Liver (tissue), 9 donors: ENCODE measurements around the gene PANX1. TPM values are rescaled to one million over a fixed set of nuclear protein-coding genes. Genes with fewer than 3 reads are reported as not detected.

ENCODE experiments used
- DNase-seq: peaks from one replicate; pipeline ENCODE4 v3.0.0-alpha.2; 2017; ENCODE audit warnings: low spot score
- H3K27ac ChIP-seq, 2 donors: one replicate each; pipeline ENCODE4 v1.7.0; 2013; ENCODE audit warnings: inconsistent platforms in 2 of 2, low read length in 2 of 2, control low read depth in 1 of 2, low read depth in 1 of 2, mild to moderate bottlenecking in 1 of 2
- H3K27me3 ChIP-seq, 4 donors: one replicate each; pipeline versions ENCODE4 v1.6.1 to v1.7.0; 2013; ENCODE audit warnings: low read length in 3 of 4, inconsistent platforms in 1 of 4, mild to moderate bottlenecking in 1 of 4, moderate library complexity in 1 of 4; ENCODE audit not compliant: control insufficient read depth in 4 of 4, insufficient read depth in 4 of 4
- H3K36me3 ChIP-seq, 4 donors: one replicate each; pipeline versions ENCODE4 v1.6.1 to v1.7.0; 2013; ENCODE audit warnings: low read length in 3 of 4, mild to moderate bottlenecking in 3 of 4, low read depth in 1 of 4, moderate library complexity in 1 of 4; ENCODE audit not compliant: control insufficient read depth in 4 of 4, insufficient read depth in 3 of 4
- H3K4me1 ChIP-seq, 4 donors: one replicate each; pipeline versions ENCODE4 v1.6.1 to v1.7.0; 2013; ENCODE audit warnings: low read length in 3 of 4, mild to moderate bottlenecking in 3 of 4, moderate library complexity in 1 of 4; ENCODE audit not compliant: control insufficient read depth in 4 of 4, insufficient read depth in 4 of 4
- H3K4me3 ChIP-seq, 3 donors: one replicate each; pipeline versions ENCODE4 v1.6.1 to v1.7.0; 2013; ENCODE audit warnings: low read length in 3 of 3, control low read depth in 1 of 3, low read depth in 1 of 3, mild to moderate bottlenecking in 1 of 3
- H3K9ac ChIP-seq, 2 donors: one replicate each; pipeline ENCODE4 v1.7.0; 2013; ENCODE audit warnings: low read length in 2 of 2, mild to moderate bottlenecking in 2 of 2, moderate library complexity in 2 of 2, control low read depth in 1 of 2, low read depth in 1 of 2
- H3K9me3 ChIP-seq, 4 donors: one replicate each; pipeline versions ENCODE4 v1.6.1 to v1.7.0; 2013; ENCODE audit warnings: low read length in 3 of 4; ENCODE audit not compliant: control insufficient read depth in 4 of 4
- EGR1 ChIP-seq, 2 donors: IDR thresholded peaks; 2 replicates each; pipeline ENCODE4 v1.6.1; 2016 to 2018; ENCODE audit warnings: antibody characterized with exemption in 2 of 2, low read depth in 2 of 2
- FOXA1 ChIP-seq: IDR thresholded peaks from 2 replicates; pipeline ENCODE4 v1.6.1; 2016; ENCODE audit warnings: antibody characterized with exemption
- FOXA2 ChIP-seq: IDR thresholded peaks from 2 replicates; pipeline ENCODE4 v1.6.1; 2016; ENCODE audit warnings: antibody characterized with exemption
- GABPA ChIP-seq, 2 donors: IDR thresholded peaks in 1 of 2; conservative IDR thresholded peaks in 1 of 2; 2 replicates each; pipeline ENCODE4 v1.6.1; 2016; ENCODE audit warnings: antibody characterized with exemption in 2 of 2, mild to moderate bottlenecking in 1 of 2, moderate library complexity in 1 of 2
- HNF4A ChIP-seq, 2 donors: conservative IDR thresholded peaks; 2 replicates each; pipeline ENCODE4 v1.6.1; 2016; ENCODE audit warnings: antibody characterized with exemption in 2 of 2, mild to moderate bottlenecking in 2 of 2
- HNF4G ChIP-seq: IDR thresholded peaks from 2 replicates; pipeline ENCODE4 v1.6.1; 2016; ENCODE audit warnings: antibody characterized with exemption
- JUND ChIP-seq, 2 donors: IDR thresholded peaks; 2 replicates each; pipeline ENCODE4 v1.6.1; 2016; ENCODE audit warnings: antibody characterized with exemption in 2 of 2
- NR2F2 ChIP-seq: IDR thresholded peaks from 2 replicates; pipeline ENCODE4 v1.6.1; 2016; ENCODE audit warnings: antibody characterized with exemption
- RAD21 ChIP-seq, 2 donors: IDR thresholded peaks; 2 replicates each; pipeline ENCODE4 v1.6.1; 2016; ENCODE audit warnings: antibody characterized with exemption in 2 of 2, mild to moderate bottlenecking in 2 of 2
- RXRA ChIP-seq, 2 donors: IDR thresholded peaks; 2 replicates each; pipeline ENCODE4 v1.6.1; 2017 to 2018; ENCODE audit warnings: antibody characterized with exemption in 2 of 2, mild to moderate bottlenecking in 1 of 2
- SP1 ChIP-seq: IDR thresholded peaks from 2 replicates; pipeline ENCODE4 v1.6.1; 2018; ENCODE audit warnings: antibody characterized with exemption, mild to moderate bottlenecking
- TAF1 ChIP-seq: conservative IDR thresholded peaks from 2 replicates; pipeline ENCODE4 v1.6.1; 2016; ENCODE audit warnings: antibody characterized with exemption, mild to moderate bottlenecking
- YY1 ChIP-seq: IDR thresholded peaks from 2 replicates; pipeline ENCODE4 v1.6.1; 2016; ENCODE audit warnings: antibody characterized with exemption, mild to moderate bottlenecking
- ZBTB33 ChIP-seq: IDR thresholded peaks from 2 replicates; pipeline ENCODE4 v1.6.1; 2016; ENCODE audit warnings: antibody characterized with exemption
- WGBS: extraction: QIAGEN DNeasy Blood & Tissue Kit; methylation state at CpG from one replicate; pipeline ENCODE4 v1.1.7; 2013; 5-methylcytosine and 5-hydroxymethylcytosine counted together
- polyA plus RNA-seq, 2 donors: library from polyadenylated mRNA; stranded (reverse) in 1 of 2; unstranded in 1 of 2; fragments of 200-250 nt in 1 of 2; fragments of >200 nt in 1 of 2; fragmentation: Nextera tagmentation in 1 of 2; extraction: Ambion mirVana in 1 of 2; gene quantifications; one replicate each; pipeline versions ENCODE4 v1.2.1 to v1.2.3, GENCODE V29; 2013 to 2015
- total RNA-seq, 2 donors: library from RNA; depleted of rRNA; stranded (reverse); fragments of >200 nt; gene quantifications; one replicate each; pipeline ENCODE4 v1.2.3, GENCODE V29; 2014
- TF ChIP-seq, protein P1 (sequence below): IDR thresholded peaks from 2 replicates; pipeline ENCODE4 v1.6.1; 2016; ENCODE audit warnings: antibody characterized with exemption
- TF ChIP-seq, protein P2 (sequence below): IDR thresholded peaks from 2 replicates; pipeline ENCODE4 v1.6.1; 2016; ENCODE audit warnings: antibody characterized with exemption
- donor health status: healthy.
- donor health status: healthy.
- donor health status: healthy.
- donor health status: healthy.
- donor health status: healthy.

PANX1 gene
- total and polyA plus RNA-seq, 4 donors: 6.4 to 14.1 (median 8.4) TPM

DNA sequence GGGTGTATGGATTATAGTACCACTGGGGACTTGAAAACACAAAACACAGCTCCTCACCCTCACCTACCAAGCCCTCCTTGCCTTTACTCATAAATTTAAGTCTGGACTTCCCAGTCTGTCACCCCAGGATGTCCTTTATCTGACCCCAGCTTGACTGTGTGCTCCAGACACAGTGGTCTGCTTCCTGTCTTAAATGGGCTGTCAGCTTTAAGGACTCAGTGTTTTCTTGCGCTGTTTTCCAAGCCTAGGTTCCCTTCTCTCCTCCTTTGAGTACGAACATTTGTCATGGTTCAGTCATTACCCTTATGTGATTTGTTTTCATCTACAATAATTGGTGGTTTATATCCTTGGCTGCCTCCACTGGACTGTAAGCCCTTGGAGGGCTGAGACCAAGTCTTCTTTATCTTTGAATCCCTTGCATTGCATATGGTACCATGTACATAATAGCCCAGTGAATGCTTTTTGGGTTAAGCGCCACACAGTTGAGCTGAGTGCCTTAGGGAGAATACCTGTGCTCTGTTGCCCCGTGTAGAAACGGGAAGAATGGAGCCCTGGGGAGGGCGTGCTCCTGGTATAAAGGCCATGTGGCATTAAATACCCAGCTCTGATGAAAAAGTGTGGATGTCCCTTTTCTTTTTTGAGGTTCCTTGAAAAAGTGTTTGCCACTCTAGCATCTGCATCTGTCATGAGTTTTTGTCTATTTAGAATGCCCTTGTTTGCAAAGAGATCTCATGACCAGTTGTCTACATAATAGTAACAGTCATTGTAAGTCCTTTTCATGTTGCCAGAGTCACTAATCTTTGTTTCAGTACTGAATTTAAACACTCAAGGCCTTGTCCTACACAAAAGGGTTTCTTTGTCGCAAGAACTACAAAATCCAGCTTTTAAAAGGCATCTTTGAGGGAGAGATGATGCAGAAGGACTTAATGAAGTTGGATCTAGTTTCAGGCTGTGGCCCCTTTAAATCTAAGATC, 14.0 kb downstream of the PANX1 start:
- 89% methylated on average over 7 of the region's 7 CpGs for WGBS
- DNase-seq: no peak
- no peaks in the 10 kb centered on the region for H3K9me3 ChIP-seq
- H3K27ac ChIP-seq: peak overlapping the region in 1 of 2 donors; percentile 28
- H3K27me3 ChIP-seq: no peaks in the 10 kb centered on the region
- no peak overlapping the region for H3K9ac ChIP-seq
- H3K4me3 ChIP-seq: no peak overlapping the region
- peaks cover 2 to 29% (median 19%) of the 10 kb centered on the region in 4 donors for H3K4me1 ChIP-seq
- TF ChIP-seq FOXA2 (no peak), FOXA1 (no peak), HNF4A (conservative IDR thresholded peaks at IDR 0.05) (no peak), ZBTB33 (no peak), JUND (IDR thresholded peaks at IDR 0.05) (no peak), RXRA (IDR thresholded peaks at IDR 0.05) (peak; percentile 42 to 58), NR2F2 (peak; percentile 64), SP1 (peak; percentile 42), RAD21 (IDR thresholded peaks at IDR 0.05) (no peak)
- H3K36me3 ChIP-seq: no peaks in the 10 kb centered on the region

- H3K36me3 ChIP-seq: no peaks in the 10 kb centered on the region
- no peaks in the 10 kb centered on the region for H3K9me3 ChIP-seq
- H3K27ac ChIP-seq: no peak overlapping the region
- peaks cover 2 to 37% (median 24%) of the 10 kb centered on the region in 4 donors for H3K4me1 ChIP-seq
- DNase-seq: no peak
- TF ChIP-seq TAF1 (no peak), FOXA1 (no peak), GABPA (IDR thresholded peaks at IDR 0.05 in 1 of 2, conservative IDR thresholded peaks at IDR 0.05 in 1 of 2) (no peak), EGR1 (IDR thresholded peaks at IDR 0.05; ENCODE audit: low read depth in 2 of 2) (no peak), HNF4G (no peak), FOXA2 (no peak), YY1 (no peak), ZBTB33 (no peak)
- TF ChIP-seq, protein P1, sequence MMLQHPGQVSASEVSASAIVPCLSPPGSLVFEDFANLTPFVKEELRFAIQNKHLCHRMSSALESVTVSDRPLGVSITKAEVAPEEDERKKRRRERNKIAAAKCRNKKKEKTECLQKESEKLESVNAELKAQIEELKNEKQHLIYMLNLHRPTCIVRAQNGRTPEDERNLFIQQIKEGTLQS: no peak
- TF ChIP-seq, protein P2, sequence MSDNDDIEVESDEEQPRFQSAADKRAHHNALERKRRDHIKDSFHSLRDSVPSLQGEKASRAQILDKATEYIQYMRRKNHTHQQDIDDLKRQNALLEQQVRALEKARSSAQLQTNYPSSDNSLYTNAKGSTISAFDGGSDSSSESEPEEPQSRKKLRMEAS: no peak
- H3K9ac ChIP-seq: no peak overlapping the region
- no peak overlapping the region for H3K4me3 ChIP-seq
- no peaks in the 10 kb centered on the region for H3K27me3 ChIP-seq
- 91% methylated on average over 3 of the region's 3 CpGs for WGBS
These were observed 15.6 kb downstream of the PANX1 start for GRCh38 chr11:94144216-94144615.
